Thoracic aorta (tissue), 2 donors: Measurements from ENCODE around the gene VSIG4. TPM values are rescaled to one million over a fixed set of nuclear protein-coding genes. Genes with fewer than 3 reads are reported as not detected.

Experiments used
- ATAC-seq: fragments of 150-250 bp; one replicate; pipeline ENCODE4 v1.8.0; 2017; ENCODE audit warnings: low read depth; ENCODE audit not compliant: insufficient number of reproducible peaks, low FRiP score
- DNase-seq: peaks from one replicate; pipeline ENCODE4 v3.0.0-alpha.2; 2020; ENCODE audit warnings: low spot score
- H3K27ac ChIP-seq, 2 donors: fragments of 200-600 bp; sonication (generic); 1 replicate in 1 of 2; 2 replicates in 1 of 2; pipeline ENCODE4 v1.5.1; 2016; ENCODE audit warnings: mild to moderate bottlenecking in 2 of 2, moderate library complexity in 2 of 2
- H3K27me3 ChIP-seq: fragments of 200-600 bp; sonication (generic); replicated peaks from 2 replicates; pipeline ENCODE4 v1.6.0; 2016; ENCODE audit warnings: mild to moderate bottlenecking; ENCODE audit not compliant: insufficient read depth
- H3K36me3 ChIP-seq: fragments of 200-600 bp; sonication (generic); one replicate; pipeline ENCODE4 v1.5.1; 2016
- H3K4me1 ChIP-seq, 2 donors: fragments of 200-600 bp; sonication (generic); 1 replicate in 1 of 2; 2 replicates in 1 of 2; pipeline versions ENCODE4 v1.5.1 to v1.6.0; 2016; ENCODE audit warnings: low read depth in 2 of 2, mild to moderate bottlenecking in 1 of 2; ENCODE audit not compliant: control insufficient read depth in 1 of 2
- H3K4me3 ChIP-seq: fragments of 200-600 bp; sonication (generic); 2 replicates; pipeline ENCODE4 v1.5.1; 2016; ENCODE audit warnings: mild to moderate bottlenecking
- H3K9me3 ChIP-seq: fragments of 200-600 bp; sonication (generic); 2 replicates; pipeline ENCODE4 v1.5.1; 2016
- total RNA-seq, 2 donors: library from RNA; depleted of rRNA; stranded (reverse); fragments of >200 nt; gene quantifications; one replicate each; pipeline versions ENCODE4 v1.1.0 to v1.2.3, GENCODE V29; 2016
- TF ChIP-seq, protein P1 (sequence below): fragments of 200-600 bp; sonication (generic); IDR thresholded peaks from one replicate; pipeline ENCODE4 v1.5.1; 2019; ENCODE audit warnings: antibody characterized with exemption

The VSIG4 gene
- total RNA-seq, 2 donors from 2014 or later, result 154 to 311 TPM

DNA sequence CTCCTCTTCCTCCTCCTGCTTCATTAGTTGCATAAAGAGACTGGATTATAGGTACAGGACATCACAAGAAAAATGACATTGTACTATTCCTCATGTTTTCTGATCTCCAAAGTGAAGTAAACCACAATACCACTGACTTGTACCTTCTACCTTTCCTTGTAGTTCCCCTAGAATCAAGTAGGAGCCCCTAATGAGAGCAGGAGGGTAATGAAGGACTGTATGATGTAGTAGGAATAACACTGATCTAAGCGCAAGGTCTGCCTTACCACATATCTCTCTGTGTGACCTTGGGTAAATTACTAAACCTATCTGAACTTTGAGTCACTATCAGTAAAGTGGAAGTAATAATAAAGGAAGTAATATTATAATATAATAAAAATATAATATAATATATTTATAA lies 3.6 kb downstream of the VSIG4 start:
- Histone ChIP-seq H3K9me3 (no peaks in the 10 kb centered on the region), H3K27ac (no peak overlapping the region), H3K4me1 (no peaks in the 10 kb centered on the region), H3K36me3 (no peaks in the 10 kb centered on the region), H3K4me3 (no peak overlapping the region), H3K27me3 (no peaks in the 10 kb centered on the region)
- TF ChIP-seq, protein P1, sequence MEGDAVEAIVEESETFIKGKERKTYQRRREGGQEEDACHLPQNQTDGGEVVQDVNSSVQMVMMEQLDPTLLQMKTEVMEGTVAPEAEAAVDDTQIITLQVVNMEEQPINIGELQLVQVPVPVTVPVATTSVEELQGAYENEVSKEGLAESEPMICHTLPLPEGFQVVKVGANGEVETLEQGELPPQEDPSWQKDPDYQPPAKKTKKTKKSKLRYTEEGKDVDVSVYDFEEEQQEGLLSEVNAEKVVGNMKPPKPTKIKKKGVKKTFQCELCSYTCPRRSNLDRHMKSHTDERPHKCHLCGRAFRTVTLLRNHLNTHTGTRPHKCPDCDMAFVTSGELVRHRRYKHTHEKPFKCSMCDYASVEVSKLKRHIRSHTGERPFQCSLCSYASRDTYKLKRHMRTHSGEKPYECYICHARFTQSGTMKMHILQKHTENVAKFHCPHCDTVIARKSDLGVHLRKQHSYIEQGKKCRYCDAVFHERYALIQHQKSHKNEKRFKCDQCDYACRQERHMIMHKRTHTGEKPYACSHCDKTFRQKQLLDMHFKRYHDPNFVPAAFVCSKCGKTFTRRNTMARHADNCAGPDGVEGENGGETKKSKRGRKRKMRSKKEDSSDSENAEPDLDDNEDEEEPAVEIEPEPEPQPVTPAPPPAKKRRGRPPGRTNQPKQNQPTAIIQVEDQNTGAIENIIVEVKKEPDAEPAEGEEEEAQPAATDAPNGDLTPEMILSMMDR, result no peak
- ATAC-seq (no peak), DNase-seq (no peak)

DNA sequence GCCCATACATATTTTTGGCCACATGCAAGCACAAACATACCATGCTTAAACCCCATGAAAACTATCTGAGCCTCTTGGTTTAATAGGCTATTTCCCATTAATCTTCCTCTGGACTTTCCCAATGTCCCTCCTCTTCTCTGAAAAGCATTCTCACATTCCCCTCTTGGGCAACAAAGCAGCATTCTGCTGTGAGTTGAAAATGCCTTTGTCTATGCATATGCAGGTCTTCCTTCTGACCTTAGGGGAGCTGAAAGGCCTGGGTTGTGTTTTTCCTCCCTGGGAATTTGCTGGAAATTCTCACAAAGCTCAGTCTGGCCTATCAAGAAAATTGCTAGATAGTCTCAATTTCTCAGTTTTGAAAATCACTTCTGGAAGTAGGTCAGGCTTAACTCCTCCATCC lies 4.2 kb downstream of the VSIG4 start:
- H3K36me3 ChIP-seq, result no peaks in the 10 kb centered on the region
- no peak overlapping the region for H3K4me3 ChIP-seq
- H3K4me1 ChIP-seq, result no peaks in the 10 kb centered on the region
- H3K9me3 ChIP-seq, result no peaks in the 10 kb centered on the region
- DNase-seq (no peak), ATAC-seq (no peak)
- TF ChIP-seq, protein P1, result no peak
- H3K27ac ChIP-seq, result no peak overlapping the region
- no peaks in the 10 kb centered on the region for H3K27me3 ChIP-seq

DNA sequence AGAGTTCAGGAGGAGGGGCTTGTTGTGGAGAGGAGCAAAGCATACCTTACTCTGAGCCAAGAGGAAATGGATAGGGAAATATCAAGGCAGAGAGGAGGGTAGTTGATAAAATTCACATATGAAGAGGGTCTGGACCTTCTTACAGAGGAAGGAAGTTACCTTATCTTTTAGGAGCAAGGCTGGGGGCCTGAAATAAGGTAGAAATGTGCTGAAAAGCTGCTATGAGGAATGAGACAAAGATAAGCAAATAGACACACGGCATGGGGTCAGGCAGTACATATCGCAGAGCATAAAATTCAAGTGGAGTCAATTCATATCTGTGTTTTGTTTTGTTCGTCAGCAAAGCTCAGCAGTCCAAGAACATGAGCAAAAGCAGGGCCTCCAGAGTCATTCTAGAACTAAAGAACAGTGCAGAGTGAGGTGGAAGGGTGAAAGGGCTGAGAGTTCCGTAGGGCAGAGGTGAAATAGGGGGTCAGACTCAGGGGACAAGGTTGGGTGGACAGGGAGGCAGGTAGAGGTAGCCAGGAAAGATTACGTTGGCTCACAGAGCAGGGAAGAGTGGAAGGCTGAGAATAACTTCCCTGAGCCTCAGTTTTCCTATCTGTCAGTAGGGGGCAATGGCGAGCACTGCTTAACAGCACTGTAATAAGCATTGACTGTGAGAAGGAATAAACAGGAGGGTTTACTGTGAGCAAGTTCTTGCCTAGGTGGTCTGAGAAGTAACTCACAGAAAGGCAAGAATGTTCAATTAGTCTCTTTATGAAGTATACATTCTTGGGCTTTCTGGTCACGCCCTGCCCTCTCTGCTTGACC lies 9.2 kb downstream of the VSIG4 start:
- H3K4me1 ChIP-seq, result no peaks in the 10 kb centered on the region
- DNase-seq (no peak), ATAC-seq (no peak)
- no peak overlapping the region for H3K4me3 ChIP-seq
- H3K27ac ChIP-seq, result no peak overlapping the region
- H3K27me3 ChIP-seq, result no peaks in the 10 kb centered on the region
- no peaks in the 10 kb centered on the region for H3K9me3 ChIP-seq
- TF ChIP-seq, protein P1, result peak; percentile 33
- no peaks in the 10 kb centered on the region for H3K36me3 ChIP-seq

DNA sequence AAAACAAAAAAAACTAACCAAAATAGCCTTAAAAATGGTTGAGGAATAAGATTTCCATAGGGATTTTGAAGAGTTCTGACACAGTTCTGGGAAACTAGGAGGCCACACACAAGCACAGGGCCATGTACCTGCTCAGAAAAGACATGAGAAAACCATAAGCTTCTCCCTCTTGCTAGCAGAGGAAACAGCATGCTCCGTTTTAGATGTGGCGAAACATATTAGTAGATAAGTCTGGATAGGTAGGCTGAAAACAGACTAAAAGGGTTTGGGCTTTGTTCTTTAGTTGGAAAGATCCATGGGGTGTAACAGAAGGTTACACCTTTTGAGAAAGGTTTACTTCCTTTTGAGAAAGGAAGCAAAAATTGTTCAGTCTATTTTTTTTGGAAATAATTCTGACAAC lies 10.9 kb downstream of the VSIG4 start:
- H3K9me3 ChIP-seq, result no peaks in the 10 kb centered on the region
- TF ChIP-seq, protein P1, result no peak
- no peaks in the 10 kb centered on the region for H3K27me3 ChIP-seq
- H3K4me3 ChIP-seq, result no peak overlapping the region
- ATAC-seq (no peak), DNase-seq (no peak)
- H3K27ac ChIP-seq, result no peak overlapping the region
- no peaks in the 10 kb centered on the region for H3K4me1 ChIP-seq
- H3K36me3 ChIP-seq, result no peaks in the 10 kb centered on the region

DNA sequence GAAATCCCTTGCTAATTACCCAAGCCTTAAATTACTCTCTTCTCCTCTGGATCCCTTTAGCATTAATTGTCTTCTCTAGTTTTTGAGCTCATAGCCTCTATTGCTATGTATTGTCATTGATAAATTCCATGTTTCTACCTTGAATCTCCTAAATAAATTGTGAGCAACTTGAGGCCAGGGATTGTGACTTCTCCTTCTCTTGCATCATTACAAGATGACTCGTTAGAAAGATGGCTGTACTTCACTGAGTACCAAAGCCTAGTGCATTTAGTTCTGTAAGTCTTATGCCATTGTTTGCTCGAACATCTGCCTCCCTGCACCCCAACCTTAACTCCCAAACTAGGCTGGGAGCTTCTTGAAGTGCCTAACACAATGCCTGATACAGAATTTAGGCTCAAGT lies 15.3 kb downstream of the VSIG4 start:
- Histone ChIP-seq H3K9me3 (no peaks in the 10 kb centered on the region), H3K27ac (no peak overlapping the region), H3K36me3 (no peaks in the 10 kb centered on the region), H3K27me3 (no peaks in the 10 kb centered on the region), H3K4me3 (no peak overlapping the region), H3K4me1 (no peaks in the 10 kb centered on the region)
- DNase-seq, result no peak
- ATAC-seq, result no peak
- TF ChIP-seq, protein P1, result no peak
